Embryonic facial prominence (tissue), 1 donor: ENCODE data around the gene TBC1D22A.

ENCODE experiments used
- DNase-seq: peaks from one replicate; pipeline ENCODE4 v3.0.0-alpha.2; 2016; ENCODE audit errors: extremely low spot score

Gene TBC1D22A

DNA sequence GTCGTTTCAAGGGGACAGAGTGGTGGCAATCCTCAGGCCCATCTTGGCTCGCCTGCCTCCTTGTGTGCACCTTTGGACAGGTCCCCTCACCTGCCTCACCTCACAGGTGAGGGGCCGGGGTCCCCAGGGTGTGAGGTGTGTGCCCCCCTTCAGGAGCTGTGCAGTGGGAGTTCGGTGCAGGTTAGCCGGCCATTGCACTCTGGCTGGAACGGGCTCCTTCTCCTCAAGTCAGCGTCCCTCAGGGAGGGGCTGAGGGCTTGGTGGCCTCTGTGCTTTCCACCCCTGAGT, 269.1 kb downstream of the TBC1D22A start:
- no peak for DNase-seq

GRCh38 chr22:47032091-47032943, 269.9 kb downstream of the TBC1D22A start:
- DNase-seq: no peak

DNA sequence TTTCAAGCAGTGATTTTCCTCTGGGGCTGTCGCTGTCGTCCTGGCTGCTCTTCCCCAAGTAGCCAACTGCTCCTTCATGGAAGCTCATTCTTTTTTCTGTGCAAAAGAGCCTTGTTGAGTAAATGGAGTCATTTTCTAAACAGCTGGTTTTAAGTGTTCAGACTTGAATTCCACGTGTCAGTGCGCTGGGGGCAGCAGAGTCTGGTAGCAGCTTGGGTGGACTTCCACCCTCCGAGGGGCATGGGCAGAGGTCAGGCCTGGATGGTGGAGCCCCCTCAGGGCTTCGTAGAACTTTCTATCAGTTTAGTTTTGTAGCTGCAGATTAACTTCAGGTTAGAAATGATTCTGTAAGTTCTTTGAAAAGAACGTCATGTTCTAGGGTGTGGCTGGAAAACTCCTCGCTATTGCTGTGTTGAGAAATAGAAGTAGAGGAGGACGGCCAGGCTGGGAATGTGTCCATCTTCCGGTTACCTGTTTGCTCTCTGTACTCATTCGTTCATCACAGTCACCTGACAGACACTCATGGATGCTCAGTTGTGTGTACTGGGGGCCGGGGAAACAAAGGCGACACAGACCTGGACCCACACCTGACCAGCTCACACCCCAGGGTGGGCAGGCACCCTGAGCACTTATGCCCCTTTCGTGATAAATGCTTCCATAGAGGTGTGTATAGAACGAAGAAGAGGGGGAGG, 270.7 kb downstream of the TBC1D22A start:
- no peak for DNase-seq

- no peak for DNase-seq
These were observed 271.2 kb downstream of the TBC1D22A start for GRCh38 chr22:47033648-47034000.

GRCh38 chr22:47034076-47034808, 271.8 kb downstream of the TBC1D22A start:
- no peak for DNase-seq

DNA sequence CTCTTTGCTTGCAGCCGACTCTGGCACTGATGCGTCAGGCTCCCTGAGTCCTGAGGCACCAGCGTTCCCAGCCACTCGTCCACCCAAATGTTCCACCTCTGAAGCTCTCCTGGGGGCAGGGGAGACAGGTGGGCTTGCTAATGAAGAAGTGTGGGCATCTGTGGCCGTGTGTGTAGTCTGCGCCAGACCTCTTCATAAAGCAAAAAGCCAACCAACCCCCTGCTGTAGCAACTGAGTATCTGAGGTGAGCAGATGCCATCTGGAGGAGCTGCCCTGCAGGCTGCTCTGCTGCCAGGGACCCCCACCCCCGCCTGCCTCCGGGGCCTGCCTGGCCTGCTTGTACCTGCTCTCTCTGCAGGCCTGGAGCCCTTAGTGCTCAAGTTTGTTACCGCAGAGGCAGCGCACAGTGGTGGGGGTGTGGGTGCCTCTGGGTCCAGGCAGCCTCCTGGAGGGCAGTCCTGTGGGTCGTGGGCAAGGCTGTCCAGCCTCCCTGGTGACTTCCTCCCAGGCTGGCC, 272.5 kb downstream of the TBC1D22A start:
- no peak for DNase-seq

- DNase-seq: no peak
These were observed 273.0 kb downstream of the TBC1D22A start for GRCh38 chr22:47035425-47035881.

- DNase-seq: no peak
These were observed 273.9 kb downstream of the TBC1D22A start for GRCh38 chr22:47036352-47036751.

DNA sequence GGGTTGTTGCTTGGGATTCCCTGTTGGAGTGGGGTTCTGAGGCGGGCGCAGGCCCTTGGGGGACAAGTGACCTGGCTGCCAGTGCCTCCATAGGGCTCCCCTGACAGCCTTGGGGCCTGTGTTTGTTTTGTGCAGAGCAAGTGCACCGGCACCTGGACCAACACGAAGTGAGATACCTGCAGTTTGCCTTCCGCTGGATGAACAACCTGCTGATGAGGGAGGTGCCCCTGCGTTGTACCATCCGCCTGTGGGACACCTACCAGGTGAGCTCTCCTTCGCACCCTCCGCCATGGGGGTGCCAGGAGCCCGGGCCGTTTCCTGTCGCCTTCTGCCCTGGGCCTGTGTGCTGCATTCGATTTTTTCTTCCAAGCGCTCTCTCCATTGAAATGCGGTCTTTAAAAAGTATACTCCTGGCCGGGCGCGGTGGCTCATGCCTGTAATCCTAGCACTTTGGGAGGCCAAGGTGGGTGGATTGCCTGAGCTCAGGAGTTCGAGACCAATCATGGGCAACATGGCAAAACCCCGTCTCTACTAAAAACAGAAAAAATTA, 274.6 kb downstream of the TBC1D22A start:
- DNase-seq: no peak

- DNase-seq: no peak
These were observed 275.9 kb downstream of the TBC1D22A start for GRCh38 chr22:47038206-47038835.

DNA sequence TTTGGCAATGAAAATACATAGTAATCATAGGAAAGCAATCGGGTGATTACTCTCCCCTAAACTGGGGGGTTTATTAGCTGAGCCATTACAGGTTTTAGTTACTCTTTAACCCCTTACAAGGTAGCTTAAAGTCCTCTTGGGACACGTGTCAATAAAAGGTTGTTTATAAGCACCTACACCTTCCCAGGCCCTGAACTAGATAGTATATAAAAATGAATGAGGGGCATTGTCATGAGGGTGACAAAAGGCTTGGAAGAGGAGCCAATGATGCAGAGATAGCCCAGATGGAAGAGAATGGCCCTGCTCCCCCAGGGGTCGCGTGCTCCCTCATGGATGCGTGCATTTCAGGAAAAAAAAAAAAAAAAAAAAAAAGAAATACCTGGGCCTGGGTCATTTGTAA, 276.9 kb downstream of the TBC1D22A start:
- no peak for DNase-seq

DNA sequence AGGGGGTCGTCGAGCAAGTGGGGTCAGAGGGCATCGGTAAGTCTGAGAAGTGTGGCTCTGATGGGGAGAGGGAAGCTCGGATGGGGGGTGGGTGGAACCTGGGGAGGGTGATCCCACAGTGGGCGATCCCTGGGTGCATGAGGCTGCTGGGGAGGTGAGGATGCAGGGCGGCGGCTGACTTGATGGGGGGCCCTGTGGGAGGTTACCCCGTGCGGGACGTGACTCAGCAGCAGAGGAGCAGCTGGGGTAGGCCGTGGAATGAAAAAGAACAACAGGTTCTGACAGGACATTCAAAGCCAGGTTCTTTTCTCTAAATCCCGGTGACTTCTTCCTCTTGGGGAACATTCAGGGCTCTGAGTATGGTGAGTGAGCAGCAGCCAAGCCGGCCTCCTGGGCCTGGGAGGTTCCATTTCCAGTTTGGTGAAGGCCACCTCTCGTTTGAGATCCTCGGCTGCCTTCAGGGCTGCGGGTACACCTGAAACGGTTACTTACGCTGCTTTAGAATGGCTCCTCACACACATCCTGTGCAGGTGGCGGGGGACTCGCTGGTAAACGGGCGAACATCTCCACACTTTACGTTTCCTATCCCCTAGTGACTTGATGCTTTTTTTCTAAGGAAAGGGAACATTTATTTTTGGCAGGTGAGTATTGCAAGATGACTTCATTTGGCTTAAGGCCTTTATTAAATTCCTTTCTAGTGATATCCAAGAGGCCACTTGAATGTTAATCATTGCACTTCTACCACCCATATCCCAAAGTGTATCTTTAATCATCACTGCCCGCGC, 278.2 kb downstream of the TBC1D22A start:
- no peak for DNase-seq

DNA sequence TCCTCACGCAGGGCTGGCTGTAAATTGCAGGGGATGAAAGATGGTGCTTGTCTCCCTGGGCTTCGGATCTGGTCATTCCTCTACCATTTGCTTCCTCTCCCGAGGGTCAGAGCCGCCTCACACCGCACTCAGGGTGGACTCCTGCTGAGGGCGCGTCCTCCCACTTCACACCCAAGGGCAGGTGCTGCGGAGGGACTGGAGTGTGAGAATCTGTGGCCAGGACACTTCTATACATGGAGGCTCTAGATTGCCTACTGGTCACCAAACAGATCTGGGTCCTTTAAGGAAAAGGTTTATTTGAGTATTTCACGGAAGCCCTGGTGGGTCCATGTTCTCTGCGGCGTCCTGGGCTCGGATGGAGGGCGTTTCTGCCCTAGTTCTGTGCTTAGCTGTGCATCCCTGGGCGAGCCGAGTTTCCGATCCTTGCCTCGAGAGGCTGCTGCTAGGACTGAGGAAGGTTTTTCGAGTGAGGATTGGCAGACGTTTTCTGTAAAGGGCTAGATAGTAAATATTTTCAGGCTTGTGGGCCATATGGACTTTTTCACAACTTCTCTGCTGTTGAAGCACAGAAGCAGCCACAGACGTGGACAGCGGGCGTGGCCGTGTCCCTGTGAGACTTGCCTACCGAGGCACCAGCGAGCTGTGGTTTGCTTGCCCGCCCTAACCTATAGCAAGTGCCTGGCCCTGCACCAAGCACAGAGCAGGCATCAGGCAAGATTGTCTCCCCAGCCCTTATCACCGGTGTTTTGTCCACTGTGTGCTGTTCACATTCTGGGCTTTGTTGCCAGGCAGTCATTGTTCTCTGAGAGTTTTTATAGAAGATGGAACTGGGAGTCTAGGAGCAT, 279.0 kb downstream of the TBC1D22A start:
- DNase-seq: no peak

GRCh38 chr22:47042116-47042825, 279.8 kb downstream of the TBC1D22A start:
- no peak for DNase-seq

- DNase-seq: no peak
These were observed 280.5 kb downstream of the TBC1D22A start for GRCh38 chr22:47042861-47043496.

DNA sequence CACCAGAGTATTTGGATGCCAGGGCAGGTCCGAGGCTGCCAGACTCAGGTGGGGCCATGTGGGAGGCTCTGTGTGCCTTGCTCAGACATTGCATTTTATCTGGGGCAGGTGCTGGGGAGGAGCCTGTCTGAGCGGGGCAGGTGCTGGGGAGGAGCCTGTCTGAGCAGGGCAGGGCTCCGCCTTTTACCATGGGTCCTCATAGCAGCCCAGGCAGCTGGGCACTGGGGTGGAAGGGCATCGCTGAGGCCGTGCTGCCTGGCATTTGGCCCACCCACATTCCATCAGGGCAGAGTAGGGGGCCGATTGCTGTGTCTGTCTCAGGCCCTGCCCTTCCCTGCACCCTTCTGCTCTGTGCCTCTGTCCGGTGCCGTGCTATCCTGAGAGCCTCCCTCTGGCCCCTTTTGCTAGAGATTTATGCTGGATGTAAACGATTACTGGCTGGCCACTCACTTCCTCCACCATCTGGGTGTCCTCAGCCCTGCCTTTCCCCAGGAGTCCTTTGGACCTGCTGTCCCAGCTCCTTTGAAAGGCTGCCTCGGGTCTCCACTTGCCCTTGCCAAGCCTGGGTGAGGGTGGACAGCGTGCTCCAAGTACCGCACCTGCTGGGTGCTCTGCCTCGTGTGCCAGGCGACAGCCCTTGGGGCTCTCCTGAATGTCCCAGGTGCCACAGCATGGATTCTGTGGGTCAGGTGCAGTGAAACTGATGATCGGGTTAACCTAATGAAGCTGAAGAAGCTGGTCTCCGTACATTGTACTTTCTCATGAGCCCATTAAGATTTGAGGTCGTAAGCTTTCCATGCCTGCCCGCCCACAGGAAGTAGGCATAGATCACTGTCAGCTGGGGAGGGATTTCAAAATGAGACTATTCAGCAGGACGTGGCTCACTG, 281.6 kb downstream of the TBC1D22A start:
- DNase-seq: no peak

DNA sequence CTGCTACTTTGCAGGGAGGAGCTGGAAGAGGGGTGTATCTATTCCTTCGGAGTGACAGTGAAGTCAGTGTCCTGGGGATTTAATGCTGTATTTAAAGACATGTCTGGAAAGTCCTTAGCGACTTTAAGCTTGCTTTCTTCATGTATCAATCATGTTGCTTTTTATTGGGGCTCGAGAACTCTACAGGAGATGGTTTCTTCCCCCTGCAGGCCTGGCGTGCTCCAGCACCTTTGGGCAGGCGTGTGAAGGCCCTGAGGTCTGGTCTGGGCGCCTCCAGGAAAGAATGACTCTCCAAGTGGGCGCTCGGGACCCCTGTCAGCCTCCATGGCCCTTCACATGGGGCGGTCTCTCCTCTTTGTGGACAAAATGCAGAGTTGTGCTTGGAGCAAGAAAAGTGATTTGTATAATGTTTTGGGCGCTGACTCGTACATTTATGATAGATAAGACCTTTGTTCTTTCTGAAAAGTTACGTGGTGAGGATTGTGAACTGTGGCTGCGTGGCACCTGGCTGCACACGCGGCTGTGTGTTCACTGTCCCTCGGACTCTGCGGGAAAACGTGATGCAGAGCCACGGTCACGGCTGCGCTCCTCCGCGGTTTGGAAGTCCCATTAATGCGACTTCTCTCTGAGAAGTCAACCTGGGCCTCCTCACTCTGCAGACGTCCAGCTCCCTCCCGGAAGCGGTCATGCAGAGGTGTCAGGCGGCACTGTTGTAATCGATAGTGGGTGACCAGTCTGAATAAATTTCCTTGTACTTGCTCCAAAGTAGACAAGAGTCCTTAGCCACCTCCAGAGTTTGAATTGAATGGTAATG, 282.5 kb downstream of the TBC1D22A start:
- no peak for DNase-seq
